ENCODE data around the gene KCNJ6. TPM values are rescaled to one million over a fixed set of nuclear protein-coding genes. Genes with fewer than 3 reads are reported as not detected.

The KCNJ6 gene
- total RNA-seq, 1 experiment from 2014 or later, result not detected

- ChIA-PET POLR2A (no interaction called here), CTCF (no interaction called here), RAD21 (ENCODE audit: low non-redundant PET in 1 of 2, low total read pairs in 2 of 2, uncharacterized antibody in 2 of 2, unreplicated experiment in 2 of 2) (no interaction called here)
- ATAC-seq (no peak), DNase-seq (ENCODE audit: low read depth, low spot score) (no peak)
- H3K4me3 ChIP-seq (replicated peaks in 1 of 2; ENCODE audit: low read depth in 1 of 2, low read length in 2 of 2), result no peak overlapping the region
- H3K9me2 ChIP-seq (ENCODE audit: insufficient read depth), result no peaks in the 10 kb centered on the region
- no peaks in the 10 kb centered on the region for H4K20me1 ChIP-seq (ENCODE audit: insufficient read depth)
- no peaks in the 10 kb centered on the region for H3K79me2 ChIP-seq (ENCODE audit: insufficient read depth, low read length)
- H3K27me3 ChIP-seq (ENCODE audit: insufficient read depth, low read length), result no peaks in the 10 kb centered on the region; the same call in 1 of the 2 replicates
- no peaks in the 10 kb centered on the region for H3K9me3 ChIP-seq (ENCODE audit: control insufficient read depth in 1 of 2, insufficient read depth in 1 of 2, low read depth in 1 of 2, low read length in 2 of 2)
- no peak overlapping the region for H3K9ac ChIP-seq (ENCODE audit: low read length)
- intact Hi-C loops (cut with micrococcal nuclease), result no loop called here
- H3K27ac ChIP-seq (ENCODE audit: low read depth, low read length), result no peak overlapping the region
- BruUV-seq (replicated peaks), result no TSS peak
- TF ChIP-seq TCF7L2 (IDR thresholded peaks at IDR 0.05; ENCODE audit: borderline replicate concordance, extremely low read depth, insufficient read depth, insufficient read length) (no peak), REST (IDR thresholded peaks at IDR 0.05; ENCODE audit: low read depth) (no peak), EGR1 (IDR thresholded peaks at IDR 0.05; ENCODE audit: low read depth) (no peak), ZNF274 (IDR thresholded peaks at IDR 0.05; ENCODE audit: low read depth, low read length) (no peak), YY1 (IDR thresholded peaks at IDR 0.05; ENCODE audit: extremely low read depth, insufficient replicate concordance, low read depth, low read length) (no peak), JUND (IDR thresholded peaks at IDR 0.05) (no peak), ZFX (IDR thresholded peaks at IDR 0.05) (no peak), EZH2phosphoT487 (IDR thresholded peaks at IDR 0.05; ENCODE audit: borderline replicate concordance) (no peak), FOSL1 (IDR thresholded peaks at IDR 0.05; ENCODE audit: low read depth) (no peak)
- TF ChIP-seq, protein P1, sequence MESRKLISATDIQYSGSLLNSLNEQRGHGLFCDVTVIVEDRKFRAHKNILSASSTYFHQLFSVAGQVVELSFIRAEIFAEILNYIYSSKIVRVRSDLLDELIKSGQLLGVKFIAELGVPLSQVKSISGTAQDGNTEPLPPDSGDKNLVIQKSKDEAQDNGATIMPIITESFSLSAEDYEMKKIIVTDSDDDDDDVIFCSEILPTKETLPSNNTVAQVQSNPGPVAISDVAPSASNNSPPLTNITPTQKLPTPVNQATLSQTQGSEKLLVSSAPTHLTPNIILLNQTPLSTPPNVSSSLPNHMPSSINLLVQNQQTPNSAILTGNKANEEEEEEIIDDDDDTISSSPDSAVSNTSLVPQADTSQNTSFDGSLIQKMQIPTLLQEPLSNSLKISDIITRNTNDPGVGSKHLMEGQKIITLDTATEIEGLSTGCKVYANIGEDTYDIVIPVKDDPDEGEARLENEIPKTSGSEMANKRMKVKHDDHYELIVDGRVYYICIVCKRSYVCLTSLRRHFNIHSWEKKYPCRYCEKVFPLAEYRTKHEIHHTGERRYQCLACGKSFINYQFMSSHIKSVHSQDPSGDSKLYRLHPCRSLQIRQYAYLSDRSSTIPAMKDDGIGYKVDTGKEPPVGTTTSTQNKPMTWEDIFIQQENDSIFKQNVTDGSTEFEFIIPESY (IDR thresholded peaks at IDR 0.05; ENCODE audit: extremely low read depth, insufficient replicate concordance, low read length), result no peak
- H2AFZ ChIP-seq (ENCODE audit: low read depth, low read length, poor library complexity, severe bottlenecking), result no peak overlapping the region
- no peaks in the 10 kb centered on the region for H3K4me1 ChIP-seq (ENCODE audit: control insufficient read depth in 1 of 2, insufficient read depth in 2 of 2, low read length in 2 of 2)
- H3K4me2 ChIP-seq (ENCODE audit: low read length), result no peak overlapping the region
- H3K36me3 ChIP-seq (ENCODE audit: control insufficient read depth in 1 of 2, insufficient read depth in 2 of 2, low read length in 2 of 2), result no peaks in the 10 kb centered on the region
Measured at GRCh38 chr21:37667380-37667779, 248.9 kb downstream of the KCNJ6 start.

Data from HCT116 (cell line).